ENCODE results near the gene CUL4A. TPM values are rescaled to one million over a fixed set of nuclear protein-coding genes. Genes with fewer than 3 reads are reported as not detected.

Gene CUL4A
- total and polyA plus RNA-seq, 9 of the 15 experiments (the other 6 are each of a cell fraction or from before 2014, with no cell fraction given): 21.1 to 92.0 (median 63.2) TPM

GRCh38 chr13:113179374-113180230 is 29.8 kb upstream of the CUL4A start:
- H3K4me2 ChIP-seq (ENCODE audit: insufficient read depth, low read length): no peak overlapping the region
- no peak overlapping the region for H2AFZ ChIP-seq (ENCODE audit: low read depth, low read length)
- H3K9me3 ChIP-seq (replicated peaks; ENCODE audit: control insufficient read depth, insufficient read depth, low read depth, low read length): no peaks in the 10 kb centered on the region
- peak in 3 of 4 experiments; percentile 13 to 43 (median 17) for DNase-seq (ENCODE audit: extremely low read depth in 1 of 4, low spot score in 3 of 4)
- no peak for TF ChIP-seq TRIM25 (IDR thresholded peaks at IDR 0.05; ENCODE audit: borderline replicate concordance)
- TF ChIP-seq DNMT1 (IDR thresholded peaks at IDR 0.05): no peak
- TF ChIP-seq ZNF12 (CRISPR knock-in tag; IDR thresholded peaks at IDR 0.05): no peak
- 0 out of 2 replicates have a peak, but pooled peaks have one; percentile 13 for TF ChIP-seq EGR1 (conservative IDR thresholded peaks at IDR 0.05)
- no peak for TF ChIP-seq MCM3 (IDR thresholded peaks at IDR 0.05)
- TF ChIP-seq PCBP2 (IDR thresholded peaks at IDR 0.05; ENCODE audit: low read depth, low read length, poor library complexity, severe bottlenecking): no peak
- no peak for TF ChIP-seq STAT6 (CRISPR knock-in tag; IDR thresholded peaks at IDR 0.05)
- TF ChIP-seq, protein P1, sequence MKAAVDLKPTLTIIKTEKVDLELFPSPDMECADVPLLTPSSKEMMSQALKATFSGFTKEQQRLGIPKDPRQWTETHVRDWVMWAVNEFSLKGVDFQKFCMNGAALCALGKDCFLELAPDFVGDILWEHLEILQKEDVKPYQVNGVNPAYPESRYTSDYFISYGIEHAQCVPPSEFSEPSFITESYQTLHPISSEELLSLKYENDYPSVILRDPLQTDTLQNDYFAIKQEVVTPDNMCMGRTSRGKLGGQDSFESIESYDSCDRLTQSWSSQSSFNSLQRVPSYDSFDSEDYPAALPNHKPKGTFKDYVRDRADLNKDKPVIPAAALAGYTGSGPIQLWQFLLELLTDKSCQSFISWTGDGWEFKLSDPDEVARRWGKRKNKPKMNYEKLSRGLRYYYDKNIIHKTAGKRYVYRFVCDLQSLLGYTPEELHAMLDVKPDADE (conservative IDR thresholded peaks at IDR 0.05; ENCODE audit: control insufficient read depth, low read depth, low read length): no peak
- CTCF ChIA-PET (ENCODE audit: low intra/inter-chr PET ratio): no interaction called here
- no peak overlapping the region for H3K27ac ChIP-seq (ENCODE audit: extremely low read depth, low read depth, low read length)
- WGBS (ENCODE audit: insufficient coverage, low coverage, missing lambda C conversion rate): 85% methylated on average over 13 of the region's 28 CpGs
- H3K27me3 ChIP-seq (ENCODE audit: control insufficient read depth in 2 of 2, insufficient read depth in 2 of 2, low read length in 2 of 2): no peaks in the 10 kb centered on the region
- H3K4me1 ChIP-seq (replicated peaks in 1 of 2; ENCODE audit: control insufficient read depth in 2 of 2, insufficient read depth in 2 of 2, low read length in 2 of 2): peaks cover 0 to 6% of the 10 kb centered on the region in 2 experiments; a peak in 2 of 5 replicates
- H3K36me3 ChIP-seq (ENCODE audit: control insufficient read depth, insufficient read depth, low read length): peaks cover 90% of the 10 kb centered on the region
- no peak for FAIRE-seq
- H4K20me1 ChIP-seq (replicated peaks; ENCODE audit: control insufficient read depth, insufficient read depth, low read length): peaks cover 2% of the 10 kb centered on the region; the same call in 1 of the 2 replicates
- no peaks in the 10 kb centered on the region for H3K79me2 ChIP-seq (ENCODE audit: control insufficient read depth, insufficient read depth, low read length)
- in situ Hi-C loops (cut with MboI): no loop called here
- ATAC-seq: peak; percentile 25; the same call in 1 of the 3 replicates
- POLR2A ChIA-PET: interaction anchor here (0.6 to 1.0 kb wide), 3 partner anchors 13 to 134 kb away, joined by 3 to 7 read pairs (median 6); no protein-coding TSS in a partner anchor
- H3K9me1 ChIP-seq (ENCODE audit: control insufficient read depth, insufficient read depth, low read length): peaks cover 3% of the 10 kb centered on the region
- BruUV-seq (replicated peaks): no TSS peak
- peak overlapping the region in 1 of 2 experiments; percentile 64; a peak in 2 of 4 replicates for H3K9ac ChIP-seq (ENCODE audit: insufficient read depth in 1 of 2, low read depth in 2 of 2, low read length in 2 of 2)
- intact Hi-C loops (cut with micrococcal nuclease): no loop called here
- no peak overlapping the region for H3K4me3 ChIP-seq

Data from K562 (cell line).